ENCODE results near the gene TBCCD1.

- TF ChIP-seq CTCF (conservative IDR thresholded peaks at IDR 0.05; ENCODE audit: low read depth, low read length): no peak
- no peak for TF ChIP-seq ELK1 (IDR thresholded peaks at IDR 0.05; ENCODE audit: borderline replicate concordance, low read depth, low read length)
- TF ChIP-seq CHD1 (IDR thresholded peaks at IDR 0.05; ENCODE audit: low read depth, low read length): no peak
Measured at GRCh38 chr3:186588632-186589031, 21.5 kb upstream of the TBCCD1 start.

All from IMR-90 (cell line).